Measurements from ENCODE around the gene TBCD.

DNA sequence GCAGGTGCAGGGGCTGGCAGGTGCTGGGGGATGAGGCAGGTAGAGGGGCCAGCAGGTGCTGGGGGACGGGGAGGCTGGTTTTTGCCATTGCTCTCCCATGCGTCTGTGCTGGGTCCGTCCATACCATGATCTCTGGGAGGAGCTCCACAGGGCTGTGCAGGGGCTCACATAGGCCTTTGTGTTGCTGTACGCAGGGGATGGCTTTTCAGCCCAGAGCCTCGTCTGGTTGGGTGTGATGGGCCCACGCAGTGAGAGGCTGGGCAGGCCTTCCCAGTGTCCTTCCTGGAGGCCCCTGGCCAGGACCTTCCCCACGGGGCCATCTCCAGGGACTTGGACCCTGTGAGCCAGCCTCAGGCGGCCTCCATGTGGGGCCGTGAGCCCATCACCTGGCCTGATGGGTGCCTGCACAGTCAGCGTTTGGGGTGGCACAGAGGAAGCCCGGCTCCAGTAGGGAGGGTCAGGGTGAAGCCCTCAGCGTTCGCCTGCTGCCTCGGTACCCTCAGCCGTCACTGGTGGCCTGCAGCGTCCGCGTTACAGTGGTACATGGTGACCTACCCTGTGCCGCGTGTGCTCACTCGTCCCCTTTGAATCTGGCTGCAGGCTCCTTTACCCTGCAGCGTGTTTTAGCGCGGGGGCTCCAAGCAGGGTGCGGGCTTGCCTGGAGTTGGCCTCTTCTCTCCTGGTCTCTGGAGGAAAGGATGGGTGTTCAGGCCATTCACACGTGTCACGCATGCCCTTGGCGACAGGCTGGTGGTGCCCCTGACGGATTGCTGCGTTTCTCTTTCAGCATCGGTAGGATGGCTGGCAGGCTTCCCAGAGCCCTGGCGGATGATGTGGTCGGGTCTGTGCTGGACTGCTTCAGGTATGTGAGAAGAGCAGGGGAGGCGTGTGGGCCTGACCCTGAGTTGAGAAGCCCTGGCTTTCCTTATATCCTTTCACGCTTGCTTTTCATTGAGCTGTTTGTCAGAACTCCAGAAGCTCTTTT, 57.3 kb downstream of the TBCD start:
- no peak for TF ChIP-seq POLR2A (IDR thresholded peaks at IDR 0.05; ENCODE audit: extremely low read depth, insufficient read length)
- TF ChIP-seq, protein P1, sequence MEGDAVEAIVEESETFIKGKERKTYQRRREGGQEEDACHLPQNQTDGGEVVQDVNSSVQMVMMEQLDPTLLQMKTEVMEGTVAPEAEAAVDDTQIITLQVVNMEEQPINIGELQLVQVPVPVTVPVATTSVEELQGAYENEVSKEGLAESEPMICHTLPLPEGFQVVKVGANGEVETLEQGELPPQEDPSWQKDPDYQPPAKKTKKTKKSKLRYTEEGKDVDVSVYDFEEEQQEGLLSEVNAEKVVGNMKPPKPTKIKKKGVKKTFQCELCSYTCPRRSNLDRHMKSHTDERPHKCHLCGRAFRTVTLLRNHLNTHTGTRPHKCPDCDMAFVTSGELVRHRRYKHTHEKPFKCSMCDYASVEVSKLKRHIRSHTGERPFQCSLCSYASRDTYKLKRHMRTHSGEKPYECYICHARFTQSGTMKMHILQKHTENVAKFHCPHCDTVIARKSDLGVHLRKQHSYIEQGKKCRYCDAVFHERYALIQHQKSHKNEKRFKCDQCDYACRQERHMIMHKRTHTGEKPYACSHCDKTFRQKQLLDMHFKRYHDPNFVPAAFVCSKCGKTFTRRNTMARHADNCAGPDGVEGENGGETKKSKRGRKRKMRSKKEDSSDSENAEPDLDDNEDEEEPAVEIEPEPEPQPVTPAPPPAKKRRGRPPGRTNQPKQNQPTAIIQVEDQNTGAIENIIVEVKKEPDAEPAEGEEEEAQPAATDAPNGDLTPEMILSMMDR (IDR thresholded peaks at IDR 0.05; ENCODE audit: low read depth, low read length): no peak
- TF ChIP-seq MYC (IDR thresholded peaks at IDR 0.05; ENCODE audit: low read depth, low read length): no peak

Measured in NB4 (cell line).